Neural cell (in vitro differentiated cells): ENCODE data around the gene ZNF71.

Experiments used
- CTCF ChIP-seq: fragments of 450-650 bp; IDR thresholded peaks from 2 replicates; pipeline ENCODE4 v1.5.1; 2014; ENCODE audit warnings: antibody characterized with exemption, mild to moderate bottlenecking, moderate library complexity; ENCODE audit not compliant: poor library complexity, severe bottlenecking
- REST ChIP-seq: IDR thresholded peaks from 2 replicates; pipeline ENCODE4 v1.6.1; 2012; ENCODE audit warnings: borderline replicate concordance

GRCh38 chr19:56671613-56671994, 76.5 kb downstream of the ZNF71 start, which contains the start of gene ZNF835:
- TF ChIP-seq CTCF (no peak), REST (no peak)
